Activated CD4-positive, alpha-beta T cell treated with anti-CD3 and anti-CD28 coated beads, Interleukin-2, amount 50 U/mL, for 24 hours (primary cell): Measurements from ENCODE around the gene PPL.

Experiments
- DNase-seq, 2 donors: peaks; one replicate each; pipeline ENCODE4 v3.0.0-alpha.2; 2020; ENCODE audit warnings: low read depth in 1 of 2, low spot score in 1 of 2

The PPL gene

DNA sequence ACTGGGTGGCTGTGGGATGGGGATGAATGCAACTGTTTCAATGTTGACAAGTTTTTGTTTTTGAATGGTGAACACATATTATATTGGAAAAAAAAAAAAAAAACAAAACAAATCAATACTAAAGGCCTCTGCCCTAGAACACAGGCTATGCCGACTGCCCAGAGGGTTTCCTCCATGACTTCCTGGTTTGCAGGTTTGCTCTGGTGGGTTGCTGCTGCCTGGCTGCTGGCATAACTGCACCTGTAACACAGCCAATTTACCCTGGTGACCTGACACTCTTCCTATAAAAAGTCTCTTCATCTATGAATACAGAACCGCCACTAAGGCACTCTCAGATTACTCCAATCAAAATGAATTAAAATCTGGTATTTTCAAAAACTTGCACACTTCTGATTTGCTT is 100.2 kb downstream of the PPL start:
- DNase-seq, result no peak

DNA sequence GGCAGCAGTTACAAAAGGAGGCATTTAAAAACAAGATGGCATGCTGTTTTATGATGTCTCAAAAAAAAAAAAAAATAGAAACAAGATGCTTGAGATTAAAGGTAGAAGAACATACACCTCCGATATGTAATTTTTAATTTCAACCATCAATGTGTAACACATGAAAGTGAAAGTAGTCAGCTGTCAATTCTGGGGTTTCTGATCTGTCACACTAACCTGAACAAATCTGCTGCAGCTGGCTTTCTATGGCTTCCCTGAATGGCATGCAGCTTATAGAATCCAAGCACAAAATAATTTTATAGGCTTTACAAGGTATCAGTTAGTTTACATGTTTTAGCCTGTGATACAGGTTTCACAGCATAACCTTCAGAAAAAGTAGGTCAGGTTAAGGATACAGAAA is 103.4 kb downstream of the PPL start:
- no peak for DNase-seq

DNA sequence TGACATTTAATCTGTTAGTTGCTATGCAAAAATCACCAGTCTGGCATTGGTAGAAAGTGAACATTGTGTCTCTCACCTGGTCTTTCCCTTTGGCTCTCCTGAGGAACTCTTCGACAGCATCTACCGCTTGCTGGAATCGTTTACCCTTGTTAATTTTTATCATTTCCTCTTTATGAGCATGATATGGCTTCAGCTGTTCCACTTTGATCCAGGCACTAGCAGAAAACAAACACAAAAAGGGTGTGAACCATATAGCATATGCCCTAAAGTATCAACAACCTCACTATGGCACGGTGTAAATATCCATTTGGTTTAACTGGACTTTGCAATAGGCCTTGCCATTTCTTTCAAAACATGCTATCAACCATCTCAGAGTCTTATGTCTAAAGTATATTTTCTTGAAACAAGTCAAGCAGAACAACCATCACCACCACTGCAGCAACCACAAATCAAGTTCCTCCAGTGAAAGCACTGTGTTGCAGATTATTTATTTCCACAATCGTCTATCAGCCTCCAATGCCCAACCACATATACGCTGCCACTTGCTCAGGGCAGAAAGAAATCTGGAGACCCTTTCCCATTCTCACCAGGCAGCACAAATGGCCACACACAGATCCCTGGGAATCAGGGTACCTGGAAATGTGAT is 104.1 kb downstream of the PPL start:
- DNase-seq, result no peak
